Measurements from ENCODE around the gene SUN1.

Gene SUN1

GRCh38 chr7:882336-883035 lies 50.2 kb downstream of the SUN1 start:
- no peak for DNase-seq (ENCODE audit: low read depth, low spot score)
- POLR2A ChIA-PET, result no interaction called here
- no peak overlapping the region for H3K4me3 ChIP-seq (ENCODE audit: low read depth, low read length)
- TF ChIP-seq CTCF (IDR thresholded peaks at IDR 0.05; ENCODE audit: insufficient read depth, low read length, missing control alignments), result no peak
- CTCF ChIA-PET, result interaction anchor here (1.0 to 1.3 kb wide), 2 partner anchors 9 to 11 kb away, joined by 3 to 5 read pairs; no protein-coding TSS in a partner anchor

GRCh38 chr7:883055-884021 lies 51.1 kb downstream of the SUN1 start:
- POLR2A ChIA-PET, result no interaction called here
- CTCF ChIA-PET, result interaction anchor here (1.0 kb wide), 1 partner anchor 10 kb away, joined by 3 read pairs; no protein-coding TSS in a partner anchor

GRCh38 chr7:884191-885003 lies 52.1 kb downstream of the SUN1 start:
- POLR2A ChIA-PET, result no interaction called here

More at GRCh38 chr7:883055-884021, 51.1 kb downstream of the SUN1 start:
- no peak for DNase-seq (ENCODE audit: low read depth, low spot score)
- TF ChIP-seq CTCF (IDR thresholded peaks at IDR 0.05; ENCODE audit: insufficient read depth, low read length, missing control alignments), result no peak
- H3K4me3 ChIP-seq (ENCODE audit: low read depth, low read length), result no peak overlapping the region

GRCh38 chr7:885261-885892 lies 53.1 kb downstream of the SUN1 start:
- DNase-seq (ENCODE audit: low read depth, low spot score), result no peak
- TF ChIP-seq CTCF (IDR thresholded peaks at IDR 0.05; ENCODE audit: insufficient read depth, low read length, missing control alignments), result no peak
- H3K4me3 ChIP-seq (ENCODE audit: low read depth, low read length), result no peak overlapping the region
- ChIA-PET CTCF (interaction anchor here (1.2 to 1.4 kb wide), 2 partner anchors 12 to 180 kb away, joined by 3 to 4 read pairs; no protein-coding TSS in a partner anchor), POLR2A (no interaction called here)

More at GRCh38 chr7:884191-885003, 52.1 kb downstream of the SUN1 start:
- CTCF ChIA-PET, result interaction anchor here (1.2 to 1.4 kb wide), 2 partner anchors 11 to 181 kb away, joined by 3 to 4 read pairs; no protein-coding TSS in a partner anchor
- H3K4me3 ChIP-seq (ENCODE audit: low read depth, low read length), result no peak overlapping the region
- DNase-seq (ENCODE audit: low read depth, low spot score), result no peak
- no peak for TF ChIP-seq CTCF (IDR thresholded peaks at IDR 0.05; ENCODE audit: insufficient read depth, low read length, missing control alignments)

GRCh38 chr7:885893-886625 lies 53.8 kb downstream of the SUN1 start:
- POLR2A ChIA-PET, result interaction anchor here (1.0 kb wide), 1 partner anchor 10 kb away, joined by 3 read pairs; the partner anchor contains the start of gene GET4
- DNase-seq (ENCODE audit: low read depth, low spot score), result no peak
- no peak overlapping the region for H3K4me3 ChIP-seq (ENCODE audit: low read depth, low read length)
- TF ChIP-seq CTCF (IDR thresholded peaks at IDR 0.05; ENCODE audit: insufficient read depth, low read length, missing control alignments), result no peak
- CTCF ChIA-PET, result interaction anchor here (0.6 to 1.4 kb wide), 4 partner anchors 13 to 565 kb away, joined by 3 to 4 read pairs (median 3); no protein-coding TSS in a partner anchor

Data from AG04449 (cell line).